Esophagus squamous epithelium (tissue), 4 donors: ENCODE results near the gene HOXB9.

Experiments used
- CTCF ChIP-seq, 6 experiments: fragments of 450-650 bp in 4 of 6; fragments of 200-600 bp in 2 of 6; sonication (generic) in 2 of 6; IDR thresholded peaks; one replicate each; pipeline ENCODE4 v1.5.1; 2016 to 2019; ENCODE audit warnings: antibody characterized with exemption in 6 of 6, mild to moderate bottlenecking in 4 of 6, moderate library complexity in 4 of 6
- POLR2A ChIP-seq, 4 donors: fragments of 450-650 bp; IDR thresholded peaks; one replicate each; pipeline ENCODE4 v1.6.1; 2017; ENCODE audit warnings: antibody characterized with exemption in 4 of 4, mild to moderate bottlenecking in 4 of 4, moderate library complexity in 3 of 4

GRCh38 chr17:48603959-48604769 is 22.0 kb downstream of the HOXB9 start:
- TF ChIP-seq CTCF (IDR thresholded peaks at IDR 0.05) = no peak
- no peak for TF ChIP-seq POLR2A (IDR thresholded peaks at IDR 0.05)
